GM12865 (cell line): Measurements from ENCODE around the gene TTC12.

Experiments used
- DNase-seq: peaks from one replicate; pipeline ENCODE4 v3.0.0; 2010; ENCODE audit warnings: low read depth
- H3K4me3 ChIP-seq: 2 replicates; pipeline ENCODE4 v1.5.1; 2011; ENCODE audit warnings: mild to moderate bottlenecking, low read depth, low read length, control low read depth
- TF ChIP-seq, protein P1 (sequence below): IDR thresholded peaks from 2 replicates; pipeline ENCODE4 v1.5.1; 2011; ENCODE audit warnings: low read length, control low read depth, low read depth, inconsistent platforms; ENCODE audit not compliant: insufficient read depth; ENCODE audit errors: missing control alignments

Gene TTC12

DNA sequence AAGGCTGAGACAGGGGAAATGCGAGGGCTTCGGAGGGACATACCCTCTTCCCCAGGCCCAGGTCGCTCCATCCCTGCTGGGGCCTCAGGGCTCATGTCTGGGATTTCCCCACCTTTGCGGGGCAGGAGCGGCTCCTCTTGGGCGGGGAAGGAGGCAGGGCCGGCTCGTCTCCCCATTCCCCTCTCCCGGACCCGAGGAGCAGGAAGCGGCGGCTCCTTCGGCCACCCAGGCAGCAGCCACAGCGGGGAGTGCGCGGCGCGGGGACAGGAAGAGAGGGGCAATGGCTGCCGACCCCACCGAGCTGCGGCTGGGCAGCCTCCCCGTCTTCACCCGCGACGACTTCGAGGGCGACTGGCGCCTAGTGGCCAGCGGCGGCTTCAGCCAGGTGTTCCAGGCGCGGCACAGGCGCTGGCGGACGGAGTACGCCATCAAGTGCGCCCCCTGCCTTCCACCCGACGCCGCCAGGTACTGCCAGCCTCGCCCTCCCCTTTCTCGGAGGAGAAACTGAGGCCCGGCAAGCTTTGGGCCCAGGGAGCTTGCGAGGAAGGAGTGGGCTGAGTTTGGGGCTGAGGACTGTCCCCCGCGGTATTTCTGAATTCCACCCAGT, 73.3 kb downstream of the TTC12 start, which contains the start of gene ANKK1:
Gene ANKK1, plus strand, starts transcription at position 175 of the 607 bp plus-strand sequence. Its CDS starts 106 bp downstream, at position 281.
- TF ChIP-seq, protein P1, sequence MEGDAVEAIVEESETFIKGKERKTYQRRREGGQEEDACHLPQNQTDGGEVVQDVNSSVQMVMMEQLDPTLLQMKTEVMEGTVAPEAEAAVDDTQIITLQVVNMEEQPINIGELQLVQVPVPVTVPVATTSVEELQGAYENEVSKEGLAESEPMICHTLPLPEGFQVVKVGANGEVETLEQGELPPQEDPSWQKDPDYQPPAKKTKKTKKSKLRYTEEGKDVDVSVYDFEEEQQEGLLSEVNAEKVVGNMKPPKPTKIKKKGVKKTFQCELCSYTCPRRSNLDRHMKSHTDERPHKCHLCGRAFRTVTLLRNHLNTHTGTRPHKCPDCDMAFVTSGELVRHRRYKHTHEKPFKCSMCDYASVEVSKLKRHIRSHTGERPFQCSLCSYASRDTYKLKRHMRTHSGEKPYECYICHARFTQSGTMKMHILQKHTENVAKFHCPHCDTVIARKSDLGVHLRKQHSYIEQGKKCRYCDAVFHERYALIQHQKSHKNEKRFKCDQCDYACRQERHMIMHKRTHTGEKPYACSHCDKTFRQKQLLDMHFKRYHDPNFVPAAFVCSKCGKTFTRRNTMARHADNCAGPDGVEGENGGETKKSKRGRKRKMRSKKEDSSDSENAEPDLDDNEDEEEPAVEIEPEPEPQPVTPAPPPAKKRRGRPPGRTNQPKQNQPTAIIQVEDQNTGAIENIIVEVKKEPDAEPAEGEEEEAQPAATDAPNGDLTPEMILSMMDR: no peak
- no peak for DNase-seq
- H3K4me3 ChIP-seq: no peak within 1 kb of the TSS

DNA sequence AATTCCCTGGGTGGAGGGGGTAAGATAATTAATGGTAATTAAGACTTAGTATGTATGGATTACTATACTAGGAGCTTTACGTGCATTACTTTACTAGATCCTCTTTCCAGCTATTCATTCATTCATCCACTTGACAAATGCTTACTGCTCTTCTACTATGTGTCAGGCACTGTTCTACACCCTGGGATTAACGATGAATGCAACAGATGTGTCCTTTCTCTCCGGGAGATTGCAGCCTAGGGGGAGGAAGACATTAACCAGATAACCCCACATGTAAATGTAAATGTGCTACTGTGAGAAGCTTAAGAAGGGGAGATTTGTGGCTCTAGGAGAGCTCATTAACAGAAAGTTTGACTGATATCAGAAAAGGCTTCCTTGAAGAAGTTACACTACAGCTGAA, 74.9 kb downstream of the TTC12 start:
- TF ChIP-seq, protein P1: no peak
- H3K4me3 ChIP-seq: no peak overlapping the region
- DNase-seq: no peak

DNA sequence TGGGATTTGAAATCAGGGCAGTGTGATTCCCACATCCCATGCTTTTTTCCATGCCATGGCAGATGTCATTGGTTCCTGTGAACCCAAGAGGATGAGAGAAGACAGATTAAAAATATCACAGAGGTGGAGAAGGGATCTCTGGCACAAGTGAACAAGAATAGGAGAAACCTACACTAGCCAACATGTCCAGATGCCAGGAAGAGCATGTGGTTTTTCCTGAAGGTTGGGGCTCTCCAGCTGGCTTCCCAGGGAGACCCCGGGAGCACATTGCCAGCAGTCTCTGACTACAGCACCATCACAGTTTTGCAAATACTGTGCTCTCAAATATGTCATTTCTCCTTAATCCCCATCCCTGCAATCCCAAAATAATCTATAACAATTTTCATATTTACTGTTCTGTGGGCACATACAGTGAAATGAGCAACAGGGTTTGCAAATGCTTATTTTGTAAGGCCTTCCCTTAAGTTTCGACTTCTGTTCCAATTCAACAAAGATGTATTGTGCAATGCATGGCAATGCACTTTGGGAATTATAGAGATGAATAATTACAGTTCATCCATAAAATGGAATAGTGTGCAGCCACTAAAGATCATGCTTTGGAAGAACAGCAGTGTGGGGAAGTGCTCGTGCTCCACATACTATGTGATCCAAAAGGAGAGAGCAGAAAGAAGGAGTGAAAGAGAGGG, 78.0 kb downstream of the TTC12 start:
- no peak for DNase-seq
- H3K4me3 ChIP-seq: no peak overlapping the region
- TF ChIP-seq, protein P1: no peak

DNA sequence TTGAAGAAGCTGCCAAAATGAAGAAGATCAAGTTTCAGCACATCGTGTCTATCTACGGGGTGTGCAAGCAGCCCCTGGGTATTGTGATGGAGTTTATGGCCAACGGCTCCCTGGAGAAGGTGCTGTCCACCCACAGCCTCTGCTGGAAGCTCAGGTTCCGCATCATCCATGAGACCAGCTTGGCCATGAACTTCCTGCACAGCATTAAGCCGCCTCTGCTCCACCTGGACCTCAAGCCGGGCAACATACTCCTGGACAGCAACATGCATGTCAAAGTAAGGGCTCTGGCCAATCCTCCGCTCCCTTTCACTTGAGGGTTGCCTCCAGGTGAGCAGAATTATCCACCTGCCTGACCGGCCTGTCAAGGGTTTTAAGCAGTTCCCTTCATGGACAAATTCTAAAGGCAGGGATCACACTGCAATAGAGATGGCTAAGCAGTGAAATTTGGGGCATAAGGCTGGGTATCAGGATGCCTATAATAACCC, 79.2 kb downstream of the TTC12 start:
- DNase-seq: no peak
- TF ChIP-seq, protein P1: no peak

DNA sequence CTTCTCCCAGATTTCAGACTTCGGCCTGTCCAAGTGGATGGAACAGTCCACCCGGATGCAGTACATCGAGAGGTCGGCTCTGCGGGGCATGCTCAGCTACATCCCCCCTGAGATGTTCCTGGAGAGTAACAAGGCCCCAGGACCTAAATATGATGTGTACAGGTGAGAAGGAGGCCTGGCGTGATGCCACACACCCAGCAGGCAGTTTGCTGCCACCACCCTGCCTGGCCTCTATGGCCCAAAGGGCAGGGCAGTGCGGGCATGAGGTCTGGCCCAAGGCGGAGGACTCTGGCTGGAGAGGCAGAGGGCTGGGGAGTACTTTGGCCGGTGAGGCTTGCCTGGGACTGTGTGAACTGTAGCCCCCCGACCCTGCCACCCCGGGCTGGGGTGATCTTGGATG, 80.5 kb downstream of the TTC12 start:
- DNase-seq: no peak
- no peak overlapping the region for H3K4me3 ChIP-seq
- TF ChIP-seq, protein P1: no peak

More for the DNA sequence above, 79.2 kb downstream of the TTC12 start:
- no peak overlapping the region for H3K4me3 ChIP-seq

DNA sequence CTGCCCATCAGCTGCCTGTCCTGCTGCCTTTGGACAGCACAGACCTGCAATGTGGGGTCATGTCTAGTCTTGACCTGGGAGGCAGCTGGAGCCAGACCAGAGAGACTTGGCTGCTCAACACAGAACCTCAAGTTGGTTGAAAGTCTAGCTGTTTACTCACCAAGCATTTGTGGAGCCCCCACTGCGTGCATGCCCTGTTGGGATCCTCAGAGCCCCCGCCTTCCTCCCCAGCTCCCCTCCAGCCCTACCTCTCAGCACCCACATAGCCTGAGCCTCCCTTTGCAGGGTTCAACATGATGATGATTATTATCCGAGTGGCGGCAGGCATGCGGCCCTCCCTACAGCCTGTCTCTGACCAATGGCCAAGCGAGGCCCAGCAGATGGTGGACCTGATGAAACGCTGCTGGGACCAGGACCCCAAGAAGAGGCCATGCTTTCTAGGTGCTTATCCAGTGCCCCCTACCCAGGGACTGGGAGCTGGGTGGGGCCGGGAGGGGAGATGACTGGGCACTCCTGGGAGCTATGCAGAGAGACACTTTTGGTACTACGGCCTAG, 81.5 kb downstream of the TTC12 start:
- no peak for DNase-seq
- TF ChIP-seq, protein P1: no peak
- no peak overlapping the region for H3K4me3 ChIP-seq
